ENCODE data around the gene CPNE9.

Gene CPNE9

GRCh38 chr3:9690451-9691450, 12.9 kb upstream of the CPNE9 start:
- Histone ChIP-seq H3K4me3 (ENCODE audit: low read length) (no peak overlapping the region), H3K27ac (ENCODE audit: low read length) (no peak overlapping the region), H3K36me3 (replicated peaks; ENCODE audit: low read depth, low read length) (peaks cover 77% of the 10 kb centered on the region), H3K4me2 (ENCODE audit: low read length) (no peak overlapping the region), H2AFZ (ENCODE audit: low read depth, low read length) (no peak overlapping the region), H3K27me3 (ENCODE audit: low read depth, low read length) (no peaks in the 10 kb centered on the region), H3K9me3 (ENCODE audit: insufficient read depth, low read length) (no peaks in the 10 kb centered on the region), H3K4me1 (ENCODE audit: low read length) (peaks cover 10% of the 10 kb centered on the region), H3K9ac (ENCODE audit: low read length) (no peak overlapping the region), H3K79me2 (ENCODE audit: low read length) (no peaks in the 10 kb centered on the region), H4K20me1 (ENCODE audit: insufficient read depth, low read length) (no peaks in the 10 kb centered on the region)
- TF ChIP-seq EZH2phosphoT487 (IDR thresholded peaks at IDR 0.05; ENCODE audit: low read depth), result no peak
- TF ChIP-seq CTCF (IDR thresholded peaks at IDR 0.05; ENCODE audit: low read depth, low read length), result no peak

- Histone ChIP-seq H2AFZ (ENCODE audit: low read depth, low read length) (no peak overlapping the region), H3K27ac (ENCODE audit: low read length) (no peak overlapping the region), H3K4me2 (ENCODE audit: low read length) (no peak overlapping the region), H3K79me2 (ENCODE audit: low read length) (no peaks in the 10 kb centered on the region), H3K4me3 (ENCODE audit: low read length) (no peak overlapping the region), H4K20me1 (ENCODE audit: insufficient read depth, low read length) (no peaks in the 10 kb centered on the region), H3K27me3 (ENCODE audit: low read depth, low read length) (no peaks in the 10 kb centered on the region), H3K36me3 (replicated peaks; ENCODE audit: low read depth, low read length) (peaks cover 71% of the 10 kb centered on the region), H3K4me1 (ENCODE audit: low read length) (peaks cover 10% of the 10 kb centered on the region), H3K9me3 (ENCODE audit: insufficient read depth, low read length) (no peaks in the 10 kb centered on the region), H3K9ac (ENCODE audit: low read length) (no peak overlapping the region)
- TF ChIP-seq CTCF (IDR thresholded peaks at IDR 0.05; ENCODE audit: low read depth, low read length), result no peak
- TF ChIP-seq EZH2phosphoT487 (IDR thresholded peaks at IDR 0.05; ENCODE audit: low read depth), result no peak
Observed at GRCh38 chr3:9691636-9692035, 12.0 kb upstream of the CPNE9 start.

- Histone ChIP-seq H3K36me3 (replicated peaks; ENCODE audit: low read depth, low read length) (peaks cover 70% of the 10 kb centered on the region), H3K4me3 (ENCODE audit: low read length) (no peak overlapping the region), H3K79me2 (ENCODE audit: low read length) (no peaks in the 10 kb centered on the region), H3K27ac (ENCODE audit: low read length) (no peak overlapping the region), H3K27me3 (ENCODE audit: low read depth, low read length) (no peaks in the 10 kb centered on the region), H2AFZ (ENCODE audit: low read depth, low read length) (no peak overlapping the region), H4K20me1 (ENCODE audit: insufficient read depth, low read length) (no peaks in the 10 kb centered on the region), H3K9ac (ENCODE audit: low read length) (no peak overlapping the region), H3K4me2 (ENCODE audit: low read length) (no peak overlapping the region), H3K9me3 (ENCODE audit: insufficient read depth, low read length) (no peaks in the 10 kb centered on the region), H3K4me1 (ENCODE audit: low read length) (peaks cover 10% of the 10 kb centered on the region)
- TF ChIP-seq CTCF (IDR thresholded peaks at IDR 0.05; ENCODE audit: low read depth, low read length) (no peak), EZH2phosphoT487 (IDR thresholded peaks at IDR 0.05; ENCODE audit: low read depth) (no peak)
Observed at GRCh38 chr3:9692416-9692815, 11.2 kb upstream of the CPNE9 start.

- Histone ChIP-seq H3K79me2 (ENCODE audit: low read length) (no peaks in the 10 kb centered on the region), H4K20me1 (ENCODE audit: insufficient read depth, low read length) (no peaks in the 10 kb centered on the region), H3K4me3 (ENCODE audit: low read length) (no peak overlapping the region), H3K27ac (ENCODE audit: low read length) (no peak overlapping the region), H3K4me2 (ENCODE audit: low read length) (no peak overlapping the region), H3K9me3 (ENCODE audit: insufficient read depth, low read length) (no peaks in the 10 kb centered on the region), H3K9ac (ENCODE audit: low read length) (no peak overlapping the region), H2AFZ (ENCODE audit: low read depth, low read length) (no peak overlapping the region), H3K36me3 (replicated peaks; ENCODE audit: low read depth, low read length) (peaks cover 62% of the 10 kb centered on the region), H3K27me3 (ENCODE audit: low read depth, low read length) (no peaks in the 10 kb centered on the region), H3K4me1 (ENCODE audit: low read length) (peaks cover 10% of the 10 kb centered on the region)
- TF ChIP-seq EZH2phosphoT487 (IDR thresholded peaks at IDR 0.05; ENCODE audit: low read depth) (no peak), CTCF (IDR thresholded peaks at IDR 0.05; ENCODE audit: low read depth, low read length) (no peak)
Observed at GRCh38 chr3:9695345-9695744, 8.3 kb upstream of the CPNE9 start.

All from OCI-LY3 (cell line).